H1 (cell line): ENCODE results near the gene PROK1. TPM values are rescaled to one million over a fixed set of nuclear protein-coding genes. Genes with fewer than 3 reads are reported as not detected.

Experiments used
- BCL11A ChIP-seq, 2 experiments: IDR thresholded peaks; one replicate each; pipeline ENCODE4 v1.6.1; 2011; ENCODE audit warnings: low read depth in 2 of 2, low read length in 2 of 2, mild to moderate bottlenecking in 2 of 2
- EP300 ChIP-seq, 2 experiments: IDR thresholded peaks; 1 replicate in 1 of 2; 2 replicates in 1 of 2; pipeline ENCODE4 v1.6.1; 2011 to 2012; ENCODE audit warnings: low read depth in 2 of 2, low read length in 2 of 2, mild to moderate bottlenecking in 2 of 2, borderline replicate concordance in 1 of 2, inconsistent platforms in 1 of 2, moderate library complexity in 1 of 2
- GTF2F1 ChIP-seq: IDR thresholded peaks from 2 replicates; pipeline ENCODE4 v1.6.1; 2012; ENCODE audit warnings: low read depth, low read length, improper control_type of control experiment, borderline replicate concordance
- MAFK ChIP-seq: IDR thresholded peaks from 2 replicates; pipeline ENCODE4 v1.6.1; 2012; ENCODE audit warnings: low read depth, mild to moderate bottlenecking, improper control_type of control experiment, low read length
- NANOG ChIP-seq: IDR thresholded peaks from 2 replicates; pipeline ENCODE4 v1.6.1; 2011; ENCODE audit warnings: low read length, low read depth, mild to moderate bottlenecking, inconsistent platforms; ENCODE audit not compliant: insufficient read depth, poor library complexity, severe bottlenecking
- SP1 ChIP-seq: IDR thresholded peaks from 2 replicates; pipeline ENCODE4 v1.6.1; 2011; ENCODE audit warnings: low read depth, low read length
- TAF1 ChIP-seq: IDR thresholded peaks from 2 replicates; pipeline ENCODE4 v1.6.1; 2011; ENCODE audit warnings: mild to moderate bottlenecking, low read depth, low read length
- polyA plus RNA-seq, 7 experiments: library from polyadenylated mRNA; depleted of rRNA in 3 of 7; stranded (reverse) in 5 of 7; unstranded in 2 of 7; fragments of >200 nt in 5 of 7; fragments of 200-250 nt in 2 of 7; gene quantifications; 1 replicate in 5 of 7; 2 replicates in 1 of 7; 4 replicates in 1 of 7; pipeline versions ENCODE4 v1.2.1 to v1.2.3, GENCODE V29; 2011 to 2013; ENCODE audit warnings: missing spikeins in 2 of 7, mixed read lengths in 2 of 7
- total RNA-seq: library from RNA; stranded (reverse); fragmentation: NEBNext Ultra II Directional; extraction: Animal tissue kit (Norgen Biotek cat#: 25700); gene quantifications from 2 replicates; pipeline ENCODE4 v1.2.1, GENCODE V29; 2021

The PROK1 gene
- total and polyA plus RNA-seq, 2 of the 8 experiments (the other 6 are each of a cell fraction or from before 2014, with no cell fraction given) = 0.12 TPM; not detected in 1

GRCh38 chr1:110484801-110485200, 33.9 kb downstream of the PROK1 start (continued):
- TF ChIP-seq GTF2F1 (no peak), BCL11A (IDR thresholded peaks at IDR 0.05; ENCODE audit: low read depth in 2 of 2, low read length in 2 of 2) (no peak), MAFK (no peak), TAF1 (no peak), SP1 (no peak), EP300 (IDR thresholded peaks at IDR 0.05; ENCODE audit: borderline replicate concordance in 1 of 2, low read depth in 2 of 2, low read length in 2 of 2) (no peak), NANOG (no peak)
